Sciatic nerve (tissue), 2 donors: ENCODE results near the gene HEATR1. TPM values are rescaled to one million over a fixed set of nuclear protein-coding genes. Genes with fewer than 3 reads are reported as not detected.
"Not testable (repeated sequence)": the region's sequence is repeated elsewhere in the genome, so short reads cannot be mapped to it uniquely, and the experiment has no call there.

Source experiments
- ATAC-seq: fragments of 200-7000 bp; cut with Tn5 transposase; one replicate; pipeline ENCODE4 v1.9.1; 2020; ENCODE audit warnings: mild to moderate bottlenecking, moderate library complexity
- DNase-seq: peaks from one replicate; pipeline ENCODE4 v3.0.0-alpha.2; 2020; ENCODE audit warnings: low spot score
- intact Hi-C: fragments of 100-400 bp; cut with DNase I; formaldehyde crosslinking; loops from one replicate; pipeline ENCODE4 v1.14.2; 2022
- total RNA-seq: library from RNA; stranded (reverse); fragmentation: NEBNext Ultra II Directional; extraction: Animal tissue kit (Norgen Biotek cat#: 25700); gene quantifications from one replicate; pipeline ENCODE4 v1.2.1, GENCODE V29; 2021
- donor health status: DM: no; HTN: no; CAD: no.
- donor health status: DM: no; HTN: no; CAD: no.

HEATR1 gene
- total RNA-seq, 1 donor from 2014 or later: 33.7 TPM

- no peak for ATAC-seq
- intact Hi-C loops: no loop called here
- no peak for DNase-seq
Measured at GRCh38 chr1:236520445-236521005, 83.8 kb downstream of the HEATR1 start.

GRCh38 chr1:236518322-236518721 lies 86.0 kb downstream of the HEATR1 start:
- no peak for ATAC-seq
- intact Hi-C loops: no loop called here
- DNase-seq: no peak

DNA sequence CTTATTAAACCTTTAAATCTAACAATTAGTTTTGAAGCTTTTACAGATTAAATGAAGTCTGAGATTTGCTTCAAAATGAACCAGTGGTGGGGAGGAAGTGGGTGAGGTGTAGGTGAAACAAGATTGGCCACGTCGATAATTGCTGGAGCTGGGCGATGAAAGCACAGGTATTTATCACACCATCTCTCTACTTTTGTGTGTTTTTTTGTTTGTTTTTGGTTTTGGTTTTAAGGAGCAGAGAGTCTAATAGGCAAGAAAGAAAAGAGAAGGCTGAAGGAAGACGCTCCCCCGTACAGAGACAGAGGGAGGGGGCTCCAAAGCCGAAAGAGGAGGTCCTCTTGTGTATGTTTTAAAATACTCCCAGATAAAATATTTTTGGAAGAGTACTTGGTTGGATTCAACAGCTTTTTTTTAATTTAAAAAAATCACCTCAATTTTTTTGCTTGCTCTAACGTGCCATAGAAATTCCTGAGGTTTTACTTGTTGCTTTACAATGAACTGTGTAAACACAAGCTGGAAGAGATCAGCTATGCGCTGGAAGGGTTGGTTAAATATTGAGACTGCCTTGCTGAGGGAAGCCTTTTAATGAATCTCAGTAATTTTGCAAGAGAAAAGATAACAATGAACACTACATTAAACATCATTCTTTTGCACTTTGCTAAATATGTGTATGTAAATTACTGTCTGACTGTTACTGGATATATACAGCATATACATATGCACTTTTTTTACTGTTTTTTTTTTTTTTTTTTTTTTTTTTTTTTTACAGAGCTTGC lies 87.2 kb downstream of the HEATR1 start:
- DNase-seq (no peak), ATAC-seq (peak; percentile 65)
- intact Hi-C loops: no loop called here

DNA sequence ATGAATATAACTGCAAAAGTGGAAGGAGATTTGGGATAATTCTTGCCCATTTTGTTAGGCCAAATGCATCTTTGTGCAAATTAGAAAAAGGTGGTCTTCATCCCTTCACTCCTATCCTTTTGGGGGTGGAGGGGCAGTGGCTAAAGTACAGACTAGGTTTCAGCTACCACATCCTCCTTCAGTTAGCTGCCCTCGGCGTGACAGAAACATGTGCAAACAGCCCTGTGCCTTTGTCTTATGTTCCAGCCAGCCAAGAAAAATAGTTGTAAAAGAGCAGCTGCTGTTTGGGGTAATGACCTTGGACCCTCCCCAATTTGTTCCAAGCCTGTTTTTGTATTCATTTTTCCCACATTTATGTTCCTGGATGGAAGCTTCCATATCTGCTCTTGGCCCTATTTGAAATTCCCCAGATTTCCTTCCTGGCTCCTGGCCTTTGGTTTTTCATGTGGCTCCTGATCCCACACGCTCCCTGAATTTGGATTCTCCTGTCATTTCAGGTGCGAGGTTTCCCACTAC lies 88.8 kb downstream of the HEATR1 start:
- DNase-seq (no peak), ATAC-seq (peak; percentile 45)
- intact Hi-C loops: no loop called here

GRCh38 chr1:236514703-236515442 lies 89.4 kb downstream of the HEATR1 start:
- DNase-seq (no peak), ATAC-seq (no peak)
- intact Hi-C loops: no loop called here

DNA sequence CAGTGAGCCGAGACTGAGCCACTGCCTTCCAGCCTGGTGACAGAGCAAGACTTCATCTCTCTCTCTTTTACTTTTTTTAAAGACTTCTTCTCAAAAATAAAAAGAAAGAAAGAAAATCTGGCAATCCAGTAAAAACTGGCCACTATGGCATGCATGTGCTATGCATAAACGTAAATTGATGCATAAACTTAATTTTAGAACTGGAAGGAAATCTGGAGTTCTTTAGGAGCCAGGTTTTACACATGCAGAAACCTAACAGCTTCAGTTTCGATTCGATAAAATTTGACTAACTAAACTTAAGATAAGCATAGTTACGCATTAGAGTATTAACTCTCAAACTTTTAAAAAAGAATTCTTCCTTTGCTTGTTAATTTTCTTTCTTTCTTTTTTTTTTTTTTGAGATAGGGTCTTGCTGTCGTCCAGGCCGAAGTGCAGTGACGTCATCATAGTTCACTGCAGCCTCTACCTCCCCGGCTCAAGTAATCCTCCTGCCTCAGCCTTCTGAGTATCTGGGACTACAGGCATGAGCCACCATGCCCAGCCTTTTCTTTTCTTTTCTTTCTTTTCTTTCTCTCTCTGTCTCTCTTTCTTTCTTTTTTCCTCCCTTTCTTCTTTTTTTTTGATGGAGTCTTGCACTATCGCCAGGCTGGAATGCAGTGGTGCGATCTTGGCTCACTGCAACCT lies 92.4 kb downstream of the HEATR1 start:
- DNase-seq (no peak), ATAC-seq (no peak)
- intact Hi-C loops: no loop called here

DNA sequence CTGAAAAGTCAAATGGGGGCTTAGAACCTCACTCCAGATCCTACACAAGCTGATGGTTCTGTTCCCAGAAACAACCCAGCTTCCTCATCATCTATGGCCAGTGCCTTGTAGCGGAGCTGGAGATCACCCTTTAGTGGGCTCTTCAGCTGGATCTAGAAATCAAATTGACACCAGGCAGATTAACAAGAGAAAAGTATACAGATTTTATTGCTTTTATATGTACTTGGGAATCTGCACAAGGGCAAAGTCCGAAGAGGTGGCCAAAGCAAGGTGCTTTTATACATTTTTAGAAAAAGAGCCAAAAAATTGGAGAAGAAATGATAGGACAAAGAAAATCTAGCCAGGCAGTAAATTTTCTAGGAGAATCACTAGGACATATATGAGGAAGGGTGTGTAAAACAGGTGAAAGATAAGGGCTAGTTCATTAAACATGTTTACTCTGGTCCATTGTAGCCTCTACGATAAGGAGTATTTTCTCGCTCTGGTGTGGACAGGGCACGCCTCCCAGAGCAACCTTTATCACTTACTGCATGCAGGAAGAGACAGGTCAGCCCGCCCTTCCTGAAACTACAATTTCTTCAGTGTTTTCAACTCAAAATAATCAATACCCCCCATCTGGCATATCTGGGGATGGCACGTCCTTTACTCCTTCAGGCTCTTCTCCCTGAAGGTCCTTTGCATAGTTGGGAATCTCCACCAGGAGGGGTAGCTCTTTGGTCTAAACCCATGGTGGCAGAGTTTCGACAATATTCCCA lies 94.5 kb downstream of the HEATR1 start:
- no peak for DNase-seq
- intact Hi-C loops: no loop called here

DNA sequence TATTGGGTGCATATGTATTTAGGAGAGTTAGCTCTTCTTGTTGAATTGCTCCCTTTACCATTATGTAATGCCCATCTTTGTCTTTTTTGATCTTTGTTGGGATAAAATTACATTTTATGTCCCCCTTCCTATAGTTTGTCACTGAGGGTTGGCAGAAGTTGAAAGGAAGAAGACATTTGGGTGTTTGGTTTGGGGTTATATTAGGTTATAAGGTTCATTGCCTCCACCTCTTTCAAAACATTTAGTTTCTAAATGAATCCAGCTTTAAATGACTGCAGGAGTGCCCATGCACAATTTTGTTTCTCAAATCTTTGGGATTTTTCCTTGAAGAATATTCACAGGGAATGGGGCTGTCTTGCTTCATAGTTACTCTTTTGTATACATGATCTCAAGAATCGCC lies 95.1 kb downstream of the HEATR1 start:
- intact Hi-C loops: no loop called here
- no peak for ATAC-seq
- DNase-seq: no peak

More for the DNA sequence above, 94.5 kb downstream of the HEATR1 start:
- ATAC-seq: no peak

DNA sequence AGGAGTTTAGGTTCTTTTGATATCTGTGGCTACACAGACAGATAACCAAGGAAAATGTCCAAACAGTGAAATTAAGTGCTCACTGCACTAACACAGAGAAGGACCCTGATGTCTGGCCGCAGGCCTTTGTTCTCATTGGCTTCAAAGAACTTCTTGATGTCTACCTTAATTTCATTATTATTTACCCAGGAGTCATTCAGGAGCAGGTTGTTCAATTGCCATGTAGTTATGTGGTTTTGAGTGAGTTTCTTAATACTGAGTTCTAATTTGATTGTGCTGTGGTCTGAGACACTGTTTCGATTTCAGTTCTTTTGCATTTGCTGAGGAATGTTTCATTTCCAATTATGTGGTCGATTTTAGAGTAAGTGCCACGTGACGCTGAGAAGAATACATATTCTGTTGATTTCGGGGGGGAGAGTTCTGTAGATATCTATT lies 95.7 kb downstream of the HEATR1 start:
- ATAC-seq (no peak), DNase-seq (no peak)
- intact Hi-C loops: no loop called here

- DNase-seq (no peak), ATAC-seq (no peak)
- intact Hi-C loops: no loop called here
Measured at GRCh38 chr1:236507022-236507700, 97.2 kb downstream of the HEATR1 start.

- ATAC-seq, DNase-seq, intact Hi-C loops: not testable (repeated sequence)
Measured at GRCh38 chr1:236504338-236504737, 100.0 kb downstream of the HEATR1 start.

GRCh38 chr1:236502972-236503639 lies 101.2 kb downstream of the HEATR1 start:
- peak; percentile 69 for DNase-seq
- intact Hi-C loops: no loop called here
- ATAC-seq: peak; percentile 80

- intact Hi-C loops: no loop called here
- ATAC-seq: no peak
- DNase-seq: no peak
Measured at GRCh38 chr1:236502579-236502971, 101.7 kb downstream of the HEATR1 start.

DNA sequence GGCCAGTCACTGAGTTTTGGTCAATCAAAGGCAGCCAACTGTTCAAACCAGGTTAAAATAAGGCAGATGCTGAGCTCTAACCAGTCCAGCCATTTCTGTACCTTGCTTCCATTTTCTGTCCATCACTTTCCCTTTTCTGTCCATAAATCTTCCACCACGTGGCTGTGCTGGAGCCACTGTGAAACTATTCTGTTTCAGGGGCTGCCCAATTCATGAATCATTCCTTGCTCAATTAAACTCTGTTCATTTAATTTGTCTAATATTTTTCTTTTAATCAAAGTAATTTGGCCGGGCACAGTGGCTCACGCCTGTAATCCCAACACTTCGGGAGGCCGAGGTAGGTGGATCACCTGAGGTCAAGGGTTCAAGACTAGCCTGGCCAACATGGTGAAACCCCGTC lies 103.2 kb downstream of the HEATR1 start:
- intact Hi-C loops: no loop called here
- no peak for DNase-seq
- ATAC-seq: no peak
